ENCODE measurements around the gene TXNDC11.

TXNDC11 gene

DNA sequence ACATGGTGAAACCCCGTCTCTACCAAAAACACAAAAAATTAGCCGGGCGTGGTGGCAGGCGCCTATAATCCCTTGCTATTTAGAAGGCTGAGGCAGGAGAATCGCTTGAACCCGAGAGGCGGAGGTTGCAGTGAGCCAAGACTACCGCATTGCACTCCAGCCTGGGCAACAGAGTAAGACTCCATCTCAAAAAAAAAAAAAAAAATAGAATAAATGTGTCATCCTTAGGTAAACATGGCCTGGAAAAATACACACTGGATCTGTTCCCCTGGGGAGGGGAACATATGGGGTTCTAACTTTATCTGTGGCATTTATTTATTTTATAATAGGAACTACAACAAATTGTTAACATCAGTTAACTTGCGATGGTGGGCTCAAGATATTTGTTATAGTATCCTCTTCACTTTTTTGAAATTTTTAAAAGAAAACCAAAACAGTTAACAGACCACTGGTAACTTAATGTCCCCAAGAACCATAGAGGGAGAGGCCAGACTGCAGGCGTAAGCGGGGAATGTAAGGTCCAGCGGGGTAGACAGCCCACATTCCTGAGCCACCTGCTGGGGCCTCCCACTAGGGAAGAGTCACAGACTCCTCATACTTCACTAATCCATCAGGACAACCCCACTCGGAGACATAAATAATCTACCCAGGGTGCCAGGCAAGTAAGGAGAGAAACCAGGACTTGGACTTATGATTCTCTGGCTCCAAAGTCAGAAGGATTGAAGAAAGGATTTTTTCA is 12.5 kb upstream of the TXNDC11 start:
- no peak for DNase-seq (ENCODE audit: low read depth)

DNA sequence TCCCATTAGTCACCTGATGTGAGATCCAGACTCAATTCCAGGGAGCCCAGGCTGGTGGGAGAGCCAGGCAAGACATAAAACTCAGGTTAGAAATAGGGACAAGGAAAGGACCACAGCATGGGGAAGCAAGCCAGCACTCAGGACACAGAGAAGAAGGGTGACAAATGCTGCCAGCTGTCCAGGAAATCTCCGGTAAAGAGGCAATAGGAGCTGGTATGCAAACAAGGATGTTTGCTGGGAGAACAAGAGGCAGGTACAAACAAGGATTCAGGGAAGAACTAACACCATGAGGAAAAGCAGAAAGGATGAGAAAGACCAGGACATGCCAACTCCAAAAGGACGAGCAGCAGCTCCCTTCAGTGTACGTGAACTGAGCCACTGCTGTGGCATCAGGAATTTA is 10.2 kb upstream of the TXNDC11 start:
- DNase-seq (ENCODE audit: low read depth) = no peak

DNA sequence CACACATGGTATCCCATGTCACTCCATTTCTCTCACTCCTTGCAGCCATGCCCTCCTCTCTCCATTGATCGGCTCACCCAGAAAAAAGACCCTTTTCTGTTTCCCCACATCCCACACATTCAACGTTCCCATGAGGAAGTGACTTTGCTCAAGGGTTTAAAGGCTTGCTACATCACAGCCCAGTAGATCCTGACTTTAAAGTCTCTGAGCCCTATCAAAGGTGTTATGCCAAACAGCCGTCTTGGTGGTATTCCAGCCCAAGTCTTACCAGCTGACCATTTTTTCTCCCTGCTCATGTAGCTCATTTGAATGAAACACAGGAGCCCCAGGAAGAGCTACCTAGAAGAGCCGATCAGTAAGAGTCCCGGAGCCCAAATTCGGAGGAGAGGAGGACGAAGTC is 7.4 kb upstream of the TXNDC11 start:
- DNase-seq (ENCODE audit: low read depth) = no peak

DNA sequence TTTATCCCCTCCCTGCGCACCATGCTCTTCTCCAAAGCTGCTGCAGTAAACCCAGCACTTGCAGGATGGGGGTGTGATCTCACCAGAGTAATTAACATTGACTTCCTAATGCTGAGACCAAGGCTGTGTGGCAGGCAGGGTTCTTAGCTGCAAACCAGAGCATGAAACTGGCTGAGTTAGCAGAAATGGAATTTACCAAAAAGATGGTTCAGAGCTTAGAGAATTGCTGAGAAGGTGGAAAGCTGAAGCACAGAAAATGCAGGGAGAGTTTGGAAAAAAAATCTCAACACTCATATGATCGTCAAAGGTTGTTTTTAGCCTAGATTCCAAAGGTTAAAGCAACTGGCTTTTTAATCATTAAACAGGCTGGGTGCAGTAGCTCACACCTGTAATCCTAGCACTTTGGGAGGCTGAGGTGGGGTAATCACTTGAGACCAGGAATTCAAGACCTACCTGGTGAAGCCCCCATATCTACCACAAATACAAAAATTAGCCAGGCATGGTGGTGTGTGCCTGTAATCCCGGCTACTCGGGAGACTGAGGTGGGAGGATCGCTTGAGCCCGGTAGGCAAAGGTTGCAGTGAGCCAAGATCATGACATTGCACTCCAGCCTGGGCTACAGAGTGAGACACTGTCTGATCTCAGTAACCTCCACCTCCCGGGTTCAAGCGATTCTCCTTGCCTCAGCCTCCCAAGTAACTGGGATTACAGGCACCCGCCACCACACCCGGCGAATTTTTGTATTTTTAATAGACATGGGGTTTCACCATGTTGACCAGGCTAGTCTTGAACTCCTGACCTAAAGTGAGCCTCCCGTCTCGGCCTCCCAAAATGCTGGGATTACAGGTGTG is 6.0 kb upstream of the TXNDC11 start:
- no peak for DNase-seq (ENCODE audit: low read depth)

DNA sequence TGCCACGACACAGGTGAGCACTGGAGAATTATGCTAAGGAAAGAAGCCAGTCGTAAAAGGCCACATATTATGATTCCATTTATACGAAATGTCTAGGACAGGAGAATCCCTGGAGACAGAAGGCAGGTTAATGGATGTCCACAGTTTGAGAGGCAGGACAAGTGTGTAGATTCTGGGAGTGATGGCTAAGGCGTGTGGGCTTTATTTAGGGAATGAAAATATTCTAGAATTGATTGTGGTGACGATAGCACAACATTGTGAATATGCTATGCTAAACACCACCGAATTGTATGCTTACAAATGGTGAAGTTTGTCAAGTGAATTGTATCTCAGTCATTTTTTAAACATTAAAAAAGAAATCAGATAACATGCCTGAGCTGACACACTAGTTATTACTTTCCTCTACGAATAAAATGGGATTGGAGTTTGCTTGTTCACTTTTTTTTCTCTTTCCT is 5.3 kb upstream of the TXNDC11 start:
- no peak for DNase-seq (ENCODE audit: low read depth)

DNA sequence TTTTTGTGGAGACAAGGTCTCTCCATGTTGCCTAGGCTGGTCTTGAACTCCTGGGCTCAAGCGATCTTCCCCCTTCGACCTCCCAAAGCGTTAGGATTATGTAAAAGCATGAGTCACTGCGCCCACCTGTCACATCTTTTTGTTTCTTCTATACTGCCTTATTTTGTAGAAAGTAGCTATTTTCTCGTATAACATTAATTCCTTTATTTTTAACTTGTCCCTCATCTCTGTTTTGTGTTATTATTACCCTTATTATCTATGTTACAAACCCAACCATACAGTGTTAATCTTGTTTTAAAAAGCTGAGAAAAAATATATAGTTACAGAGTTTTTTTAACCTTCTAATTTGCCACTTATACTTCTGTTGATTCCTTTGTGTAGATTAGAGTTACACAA is 1.4 kb upstream of the TXNDC11 start:
- no peak for DNase-seq (ENCODE audit: low read depth)

DNA sequence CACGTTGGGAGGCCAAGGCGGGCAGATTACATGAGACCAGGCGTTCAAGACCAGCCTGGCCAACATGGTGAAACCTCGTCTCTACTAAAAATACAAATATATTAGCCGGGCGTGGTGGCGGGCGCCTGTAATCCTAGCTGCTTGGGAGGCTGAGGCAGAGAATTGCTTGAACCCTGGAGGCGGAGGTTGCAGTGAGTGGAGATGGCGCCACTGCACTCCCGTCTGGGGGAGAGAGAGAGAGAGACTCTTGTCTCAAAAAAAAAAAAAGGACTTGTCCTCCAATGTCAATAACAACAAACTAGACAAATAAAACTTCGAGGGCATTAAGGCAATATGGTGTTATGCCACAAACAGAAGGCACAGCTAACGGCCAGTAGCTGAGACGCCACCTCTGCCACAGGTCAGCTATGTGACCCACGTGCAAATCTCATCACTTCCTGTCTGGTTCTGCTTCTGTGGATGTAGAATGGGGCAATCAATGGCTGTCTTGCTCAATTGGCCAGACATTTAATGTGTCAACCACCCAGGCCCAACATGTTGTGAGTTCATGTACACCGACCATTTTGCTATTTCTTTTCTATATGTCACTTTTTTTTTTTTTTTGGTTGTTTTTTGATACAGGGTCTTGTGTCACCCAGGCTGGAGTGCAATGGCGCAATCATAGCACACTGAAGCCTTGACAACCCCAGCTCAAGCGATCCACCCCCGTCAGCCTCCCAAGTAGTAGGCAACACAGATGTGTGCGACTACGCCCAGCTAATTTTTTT is 834 bp upstream of the TXNDC11 start:
- peak; percentile 88 for DNase-seq (ENCODE audit: low read depth)

DNA sequence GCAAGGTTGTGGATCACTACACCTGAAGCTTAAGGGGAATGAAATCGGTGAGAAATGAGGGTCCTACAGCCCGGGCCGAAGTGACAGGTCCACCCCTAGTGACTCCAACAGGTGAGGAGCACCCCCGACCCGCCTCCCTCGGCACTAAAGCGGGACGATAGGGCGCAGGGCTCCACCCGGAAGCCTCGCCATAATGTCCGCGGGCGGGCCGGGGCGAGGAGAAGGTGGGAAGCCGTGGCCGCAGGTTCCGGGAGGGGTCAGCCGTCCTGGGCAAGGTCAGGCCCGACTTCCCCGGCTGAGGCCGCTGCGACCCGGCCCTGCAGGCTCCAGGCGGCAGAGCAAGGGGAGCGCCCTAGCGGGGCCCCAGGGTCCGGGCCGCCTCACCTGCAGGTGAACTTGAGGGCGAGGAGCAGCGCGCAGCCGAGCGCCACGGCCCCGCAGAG is 543 bp downstream of the TXNDC11 start:
- DNase-seq (ENCODE audit: low read depth) = no peak

DNA sequence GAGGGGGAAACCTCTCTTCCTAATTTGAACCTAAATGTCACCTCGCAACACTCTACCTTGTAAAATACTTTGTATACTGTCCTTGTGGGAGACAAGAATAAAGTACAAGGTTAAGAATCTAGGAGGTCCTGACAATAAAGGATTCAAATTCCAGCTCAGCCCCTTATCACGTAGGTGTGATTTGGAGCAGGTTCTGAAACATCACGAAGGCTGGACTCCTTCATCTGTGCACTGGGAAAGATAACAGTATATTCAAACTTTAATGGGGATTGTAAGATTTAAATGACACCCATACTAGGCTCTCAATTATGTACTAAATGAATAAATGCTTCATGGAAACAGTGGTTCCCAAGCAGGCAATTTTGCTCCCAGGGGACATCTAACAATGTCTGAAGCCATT is 2.1 kb downstream of the TXNDC11 start:
- no peak for DNase-seq (ENCODE audit: low read depth)

DNA sequence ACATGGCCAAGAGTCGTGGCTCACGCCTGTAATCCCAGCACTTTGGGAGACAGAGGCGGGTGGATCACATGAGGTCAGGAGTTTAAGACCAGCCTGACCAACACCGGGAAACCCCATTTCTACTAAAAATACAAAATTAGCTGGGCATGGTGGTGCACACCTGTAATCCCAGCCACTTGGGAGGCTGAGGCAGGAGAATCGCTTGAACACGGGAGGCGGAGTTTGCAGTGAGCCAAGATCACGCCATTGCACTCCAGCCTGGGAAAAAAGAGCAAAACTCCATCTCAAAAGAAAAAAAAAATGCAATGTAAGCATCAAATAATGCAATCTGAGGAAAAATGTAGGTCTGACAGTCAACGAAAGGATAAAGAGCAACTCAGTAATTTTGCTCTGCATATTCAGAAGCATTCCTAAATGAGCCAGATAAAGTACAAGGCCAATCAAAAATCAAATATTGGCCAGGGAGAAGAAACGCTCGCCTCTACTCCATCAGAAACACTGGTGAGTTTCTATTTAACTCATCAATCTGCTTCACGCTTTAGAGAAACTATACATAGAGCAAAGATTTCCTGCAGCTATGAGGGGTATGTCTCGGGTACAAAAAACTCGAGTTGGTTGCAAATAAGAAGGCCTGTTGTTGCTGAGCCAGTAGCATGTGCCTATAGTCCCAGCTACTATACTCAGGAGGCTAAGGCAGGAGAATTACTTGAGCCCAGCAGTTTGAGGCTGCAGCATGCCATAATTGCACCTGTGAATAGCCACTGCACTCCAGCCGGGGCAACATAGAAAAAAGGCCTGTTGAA is 3.7 kb downstream of the TXNDC11 start:
- no peak for DNase-seq (ENCODE audit: low read depth)

DNA sequence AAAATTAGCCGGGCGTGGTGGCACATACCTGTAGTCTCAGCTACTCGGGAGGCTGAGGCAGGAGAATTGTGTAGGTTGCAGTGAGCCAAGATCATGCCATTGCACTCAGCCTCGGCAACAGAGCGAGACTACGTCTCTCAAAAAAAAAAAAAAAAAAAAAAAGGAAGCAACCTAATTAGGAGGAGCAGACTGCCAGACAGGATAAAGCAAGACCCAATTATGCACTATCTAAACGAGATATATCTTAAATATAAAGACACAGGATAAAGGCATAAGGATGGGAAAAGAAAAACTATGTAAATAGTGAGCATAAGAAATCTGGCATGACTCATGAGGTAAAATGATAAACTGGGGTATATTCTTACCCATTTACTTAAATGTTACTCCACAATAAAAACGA is 4.9 kb downstream of the TXNDC11 start:
- no peak for DNase-seq (ENCODE audit: low read depth)

DNA sequence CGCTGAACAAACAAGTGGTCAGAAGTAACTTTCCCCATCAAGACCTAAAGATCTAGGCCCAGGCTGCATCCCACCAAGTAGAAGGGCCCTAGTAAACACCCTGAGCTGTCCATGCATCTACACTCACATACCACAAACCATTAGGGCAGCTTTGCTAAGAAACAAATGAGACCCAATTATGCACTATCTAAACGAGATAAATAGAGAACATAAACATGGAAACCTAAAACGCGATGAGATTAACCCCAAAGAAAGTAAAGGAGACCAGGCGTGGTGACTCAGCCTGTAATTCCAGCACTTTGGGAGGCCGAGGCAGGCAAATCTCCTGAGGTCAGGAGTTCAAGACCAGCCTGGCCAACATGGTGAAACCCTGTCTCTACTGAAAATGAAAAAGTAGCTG is 5.8 kb downstream of the TXNDC11 start:
- peak; percentile 54 for DNase-seq (ENCODE audit: low read depth)

DNA sequence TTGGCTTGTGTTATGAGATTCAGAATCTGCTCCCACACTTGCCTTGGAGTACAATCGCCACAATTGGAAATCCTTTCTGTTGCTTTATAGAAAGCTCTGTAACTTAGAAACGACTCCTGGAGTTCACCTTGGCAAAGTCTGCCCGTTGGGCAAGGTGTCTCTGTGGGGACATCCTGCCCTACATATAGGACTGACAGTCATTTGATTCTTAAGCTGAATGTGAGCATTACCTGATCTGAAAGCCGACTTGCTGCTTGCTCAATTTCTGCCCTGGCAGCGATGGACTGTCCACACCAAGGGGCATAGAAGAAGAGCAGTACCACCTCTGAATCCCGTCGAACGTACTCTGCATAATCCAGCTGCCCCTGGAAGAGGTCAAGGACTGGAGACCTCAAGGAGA is 6.9 kb downstream of the TXNDC11 start:
- no peak for DNase-seq (ENCODE audit: low read depth)

DNA sequence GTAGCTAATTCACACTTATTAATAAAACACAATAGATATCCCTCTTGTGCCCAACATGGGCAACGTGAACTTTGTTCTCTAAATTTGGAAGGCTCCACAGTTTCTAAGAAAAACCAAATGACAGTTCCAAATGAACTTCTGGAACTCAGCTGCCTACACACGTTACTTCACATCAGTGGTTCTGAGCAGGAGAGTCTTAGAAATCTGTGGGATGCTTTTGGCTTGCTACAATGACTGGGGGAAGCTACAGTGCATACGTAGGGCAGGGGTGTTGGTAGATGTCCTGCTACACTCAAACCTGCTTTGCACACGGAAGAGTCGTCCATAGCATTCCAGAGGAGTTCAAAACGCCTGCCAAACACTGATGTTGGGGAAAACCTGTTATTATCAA is 8.0 kb downstream of the TXNDC11 start:
- no peak for DNase-seq (ENCODE audit: low read depth)

DNA sequence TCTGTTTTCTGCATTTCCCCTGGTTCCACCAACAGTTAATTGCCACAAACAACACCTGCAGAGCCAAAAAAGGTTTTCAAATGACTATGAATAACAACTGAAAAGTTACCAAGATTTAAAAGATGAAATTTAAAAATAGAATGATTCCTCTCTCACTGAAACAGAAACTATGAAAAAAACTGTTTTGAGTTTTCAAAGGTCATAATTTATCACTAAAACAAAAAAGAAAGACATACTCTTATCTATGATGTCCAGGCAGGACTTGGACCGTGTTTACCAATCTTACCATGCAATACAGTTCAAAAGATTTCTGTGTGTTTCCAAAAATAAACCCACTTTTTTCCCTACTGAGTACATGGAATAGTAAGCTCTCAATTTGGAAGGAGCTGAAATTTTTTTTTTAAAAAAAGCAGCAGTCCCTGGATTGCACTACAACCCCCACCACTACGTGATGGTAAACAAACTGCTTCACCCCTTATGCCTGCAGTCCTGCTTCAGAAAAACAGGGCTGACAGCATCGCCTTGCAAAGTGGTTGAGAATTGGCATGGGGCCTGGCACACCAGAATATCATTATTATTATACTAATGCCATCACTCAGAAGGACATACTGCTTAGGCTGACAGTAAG is 8.5 kb downstream of the TXNDC11 start:
- DNase-seq (ENCODE audit: low read depth) = no peak

DNA sequence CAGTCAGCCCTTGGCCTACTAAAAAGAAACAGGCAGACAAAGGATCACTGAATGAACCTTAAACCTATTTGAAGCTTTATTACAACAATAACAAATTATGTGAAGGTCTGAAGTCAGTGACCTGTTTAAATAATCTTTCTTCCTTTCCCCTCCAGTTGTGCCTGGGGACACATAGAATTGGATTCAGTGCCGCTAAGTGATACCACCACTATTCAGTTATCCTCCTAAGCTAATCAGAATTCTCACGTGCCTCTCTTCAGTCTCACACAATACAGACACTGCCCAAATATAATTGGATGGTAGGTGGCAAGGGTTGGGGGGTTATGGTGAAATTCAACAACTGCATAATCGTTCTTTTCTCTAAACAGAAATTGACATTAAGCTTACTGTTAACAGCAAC is 11.4 kb downstream of the TXNDC11 start:
- no peak for DNase-seq (ENCODE audit: low read depth)

DNA sequence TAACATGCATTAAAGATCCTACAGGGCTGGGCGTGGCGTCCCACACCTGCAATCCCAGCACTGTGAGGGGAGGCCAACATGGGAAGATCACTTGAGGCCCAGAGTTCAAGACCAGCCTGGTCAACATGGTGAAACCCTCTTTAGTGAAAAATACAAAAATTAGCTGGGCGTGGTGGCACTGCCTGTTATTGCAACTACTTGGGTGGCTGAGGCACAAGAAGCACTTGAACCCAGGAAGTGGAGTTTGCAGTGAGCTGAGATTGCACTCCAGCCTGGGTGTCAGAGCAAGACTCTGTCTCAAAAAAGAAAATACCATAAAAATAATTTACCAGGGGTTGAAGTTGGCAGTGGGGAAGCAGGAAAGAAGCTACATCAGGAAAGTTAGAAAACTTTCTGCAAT is 12.9 kb downstream of the TXNDC11 start:
- DNase-seq (ENCODE audit: low read depth) = no peak

DNA sequence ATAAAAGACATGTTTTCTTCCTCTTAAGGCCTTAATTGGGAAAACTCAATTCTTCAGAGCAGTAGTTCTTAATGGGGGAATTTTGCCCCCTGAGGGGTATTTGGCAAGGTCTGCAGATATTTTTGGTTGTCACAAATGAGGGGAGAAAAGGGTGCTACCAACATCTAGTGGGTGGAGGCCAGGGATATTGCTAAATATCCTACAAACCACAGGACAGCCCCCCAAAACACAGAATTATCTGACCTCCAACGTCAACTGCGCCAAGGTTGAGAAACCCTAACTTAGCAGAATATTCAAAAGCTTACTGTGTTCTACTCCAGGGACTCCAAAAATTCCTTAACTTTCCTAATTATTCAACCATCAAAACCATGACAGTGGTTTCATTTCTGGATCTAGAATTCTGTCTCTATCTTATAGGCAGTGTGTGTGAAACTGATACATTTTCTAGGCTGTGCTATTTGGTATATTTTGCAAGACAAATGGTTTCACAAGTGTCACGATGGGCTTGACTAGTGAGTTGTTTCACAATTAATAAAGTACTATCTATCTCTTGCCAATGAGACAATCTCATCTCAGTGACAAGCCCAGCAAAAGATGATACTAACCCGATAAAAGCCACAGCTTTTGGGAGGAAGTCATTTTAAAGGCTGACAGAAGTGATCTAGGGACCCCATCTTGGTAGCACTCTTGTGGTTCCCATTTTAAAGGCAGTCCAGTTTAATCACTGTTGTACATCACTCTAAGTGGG is 14.7 kb downstream of the TXNDC11 start:
- no peak for DNase-seq (ENCODE audit: low read depth)

DNA sequence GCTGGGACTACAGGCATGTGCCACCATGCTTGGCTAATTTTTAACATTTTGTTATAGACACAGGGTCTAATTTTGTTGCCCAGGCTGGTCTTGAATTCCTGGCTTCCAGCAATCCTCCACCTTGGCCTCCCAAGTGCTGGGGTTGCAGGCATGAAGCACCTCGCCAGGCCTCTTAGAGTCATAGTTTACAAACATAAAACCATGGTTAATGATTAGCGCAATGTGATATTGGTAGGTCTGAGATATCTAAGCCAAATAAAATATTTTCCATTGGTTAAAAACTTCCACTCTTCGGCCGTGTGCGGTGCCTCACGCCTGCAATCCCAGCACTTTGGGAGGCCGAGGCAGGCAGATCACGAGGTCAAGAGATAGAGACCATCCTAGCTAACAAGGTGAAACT is 16.6 kb downstream of the TXNDC11 start:
- DNase-seq (ENCODE audit: low read depth) = no peak

DNA sequence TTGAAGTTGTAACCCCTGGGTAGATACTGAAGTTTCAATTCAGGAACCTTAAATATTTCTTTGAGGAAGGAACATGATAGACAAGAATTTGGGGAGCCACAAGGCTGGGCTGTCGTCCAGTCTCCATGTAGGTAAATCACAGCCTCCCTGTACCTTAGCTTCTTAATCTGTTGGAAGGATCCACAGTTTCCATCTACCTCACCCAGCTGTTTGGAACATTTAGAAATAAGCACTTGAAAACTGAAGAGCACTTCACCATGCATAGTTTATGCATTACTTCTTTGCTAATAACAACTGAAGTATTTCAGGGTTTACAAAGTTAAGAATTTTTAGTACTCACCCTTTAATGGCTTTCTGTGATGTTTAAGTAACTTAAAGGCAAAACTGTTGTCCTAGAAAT is 17.2 kb downstream of the TXNDC11 start:
- no peak for DNase-seq (ENCODE audit: low read depth)

DNA sequence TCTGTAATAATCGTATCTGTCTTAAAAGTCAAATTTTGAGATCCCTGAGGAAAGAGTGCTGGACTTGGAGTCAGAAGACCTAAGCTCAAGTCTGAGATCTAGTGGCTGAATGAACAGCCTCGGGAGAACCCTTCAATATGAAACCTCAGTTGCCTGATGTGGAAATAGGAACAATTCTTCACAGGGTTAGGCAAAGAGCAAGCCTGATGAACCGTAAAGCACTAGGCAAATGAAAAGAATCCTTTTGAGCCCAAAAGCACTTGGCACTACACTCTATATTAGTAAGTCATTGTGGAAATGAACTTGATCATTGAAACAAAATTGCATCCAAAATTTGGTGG is 20.2 kb downstream of the TXNDC11 start:
- no peak for DNase-seq (ENCODE audit: low read depth)

Data from amniotic epithelial cell (primary cell).